ENCODE results near the gene EGF.

GRCh38 chr4:109877400-109877799 is 35.3 kb upstream of the EGF start:
- TF ChIP-seq CTCF (IDR thresholded peaks at IDR 0.05; ENCODE audit: low read depth, low read length) (no peak), MYC (IDR thresholded peaks at IDR 0.05; ENCODE audit: low read depth, low read length) (no peak), POLR2A (IDR thresholded peaks at IDR 0.05; ENCODE audit: extremely low read depth, insufficient read length) (no peak)
